Measurements from ENCODE around the gene ZNF609. TPM values are rescaled to one million over a fixed set of nuclear protein-coding genes. Genes with fewer than 3 reads are reported as not detected.

Gene ZNF609
- polyA plus RNA-seq, 3 donors, result 1.3 to 13.2 (median 1.7) TPM

GRCh38 chr15:64633332-64633731, 173.0 kb downstream of the ZNF609 start:
- intact Hi-C loops (cut with micrococcal nuclease), result no loop called here
- H3K4me1 Mint-ChIP-seq, result peaks cover 69% of the 10 kb centered on the region
- H3K4me3 ChIP-seq (replicated peaks in 1 of 3; ENCODE audit: low read depth in 2 of 3, low read length in 3 of 3), result no peak overlapping the region

GRCh38 chr15:64634027-64634426, 173.6 kb downstream of the ZNF609 start:
- no peak overlapping the region for H3K4me3 Mint-ChIP-seq
- peaks cover 0 to 10% of the 10 kb centered on the region in 2 donors for H3K36me3 ChIP-seq (replicated peaks in 1 of 2; ENCODE audit: control insufficient read depth in 1 of 2, insufficient read depth in 2 of 2, low read length in 2 of 2)
- peaks cover 0 to 4% (median 2%) of the 10 kb centered on the region in 7 donors for H3K9me3 Mint-ChIP-seq
- no peak overlapping the region for H3K9ac ChIP-seq (ENCODE audit: insufficient read depth, low read length, poor library complexity, severe bottlenecking)
- no peaks in the 10 kb centered on the region for H4K20me1 ChIP-seq (ENCODE audit: insufficient read depth, low read length)
- no peak overlapping the region for H3K4me3 ChIP-seq (replicated peaks in 1 of 3; ENCODE audit: low read depth in 2 of 3, low read length in 3 of 3)
- H3K4me2 ChIP-seq (replicated peaks; ENCODE audit: extremely low read depth, low read length, poor library complexity, severe bottlenecking), result no peak overlapping the region
- H2AFZ ChIP-seq (ENCODE audit: insufficient read depth, low read depth, low read length, poor library complexity, severe bottlenecking), result no peak overlapping the region
- peak overlapping the region; percentile 43 to 90 (median 80) for H3K27ac Mint-ChIP-seq
- H3K9me3 ChIP-seq (replicated peaks in 1 of 2; ENCODE audit: control insufficient read depth in 1 of 2, insufficient read depth in 1 of 2, low read length in 2 of 2), result no peaks in the 10 kb centered on the region
- peaks cover 49 to 60% of the 10 kb centered on the region in 2 donors for H3K4me1 ChIP-seq (ENCODE audit: control insufficient read depth in 1 of 2, insufficient read depth in 2 of 2, low read length in 2 of 2)
- peaks cover 21 to 27% of the 10 kb centered on the region in 2 donors for H3K36me3 Mint-ChIP-seq
- H3K27ac ChIP-seq (ENCODE audit: low read depth in 1 of 2, low read length in 2 of 2), result peak overlapping the region in 1 of 2 donors; percentile 67
- WGBS (ENCODE audit: insufficient coverage), result no CpG with 5 or more reads among the region's 2 CpGs
- peaks cover 86% of the 10 kb centered on the region for H3K79me2 ChIP-seq (ENCODE audit: insufficient read depth, low read length)
- DNase-seq, result no peak
- intact Hi-C loops (cut with micrococcal nuclease), result no loop called here
- H3K4me1 Mint-ChIP-seq, result peaks cover 69% of the 10 kb centered on the region
- peaks cover 0 to 2% (median 0%) of the 10 kb centered on the region in 3 donors for H3K27me3 Mint-ChIP-seq (ENCODE audit: low read depth in 3 of 3)
- TF ChIP-seq CTCF (IDR thresholded peaks at IDR 0.05), result no peak
- H3K27me3 ChIP-seq (ENCODE audit: control insufficient read depth in 2 of 2, insufficient read depth in 2 of 2, low read length in 2 of 2), result no peaks in the 10 kb centered on the region

More at GRCh38 chr15:64633332-64633731, 173.0 kb downstream of the ZNF609 start:
- no peak overlapping the region for H3K4me2 ChIP-seq (replicated peaks; ENCODE audit: extremely low read depth, low read length, poor library complexity, severe bottlenecking)
- no peaks in the 10 kb centered on the region for H4K20me1 ChIP-seq (ENCODE audit: insufficient read depth, low read length)
- H3K9me3 ChIP-seq (replicated peaks in 1 of 2; ENCODE audit: control insufficient read depth in 1 of 2, insufficient read depth in 1 of 2, low read length in 2 of 2), result no peaks in the 10 kb centered on the region
- peaks cover 42 to 53% of the 10 kb centered on the region in 2 donors for H3K4me1 ChIP-seq (ENCODE audit: control insufficient read depth in 1 of 2, insufficient read depth in 2 of 2, low read length in 2 of 2)
- no peak overlapping the region for H2AFZ ChIP-seq (ENCODE audit: insufficient read depth, low read depth, low read length, poor library complexity, severe bottlenecking)
- Mint-ChIP-seq H3K4me3 (no peak overlapping the region), H3K27ac (peak overlapping the region in 4 of 7 donors; percentile 19 to 36 (median 28)), H3K27me3 (ENCODE audit: low read depth in 3 of 3) (peaks cover 0 to 2% (median 0%) of the 10 kb centered on the region in 3 donors), H3K36me3 (peaks cover 24 to 28% of the 10 kb centered on the region in 2 donors), H3K9me3 (peaks cover 0 to 4% (median 2%) of the 10 kb centered on the region in 7 donors)
- H3K27me3 ChIP-seq (ENCODE audit: control insufficient read depth in 2 of 2, insufficient read depth in 2 of 2, low read length in 2 of 2), result no peaks in the 10 kb centered on the region
- H3K36me3 ChIP-seq (replicated peaks in 1 of 2; ENCODE audit: control insufficient read depth in 1 of 2, insufficient read depth in 2 of 2, low read length in 2 of 2), result peaks cover 0 to 10% of the 10 kb centered on the region in 2 donors
- peaks cover 86% of the 10 kb centered on the region for H3K79me2 ChIP-seq (ENCODE audit: insufficient read depth, low read length)
- no peak for TF ChIP-seq CTCF (IDR thresholded peaks at IDR 0.05)
- H3K9ac ChIP-seq (ENCODE audit: insufficient read depth, low read length, poor library complexity, severe bottlenecking), result no peak overlapping the region
- DNase-seq, result no peak
- peak overlapping the region in 1 of 2 donors; percentile 35 for H3K27ac ChIP-seq (ENCODE audit: low read depth in 1 of 2, low read length in 2 of 2)
- 100% methylated on average over 3 of the region's 5 CpGs for WGBS (ENCODE audit: insufficient coverage)

Measured in CD14-positive monocyte (primary cell).